SK-N-SH (cell line): Measurements from ENCODE around the gene SMYD3.

ENCODE experiments used
- CTCF ChIP-seq: fragments of 200-600 bp; sonication (generic); IDR thresholded peaks from 2 replicates; pipeline ENCODE4 v1.6.1; 2017; ENCODE audit warnings: antibody characterized with exemption, mild to moderate bottlenecking, moderate library complexity
- RAD21 ChIP-seq: IDR thresholded peaks from 2 replicates; pipeline ENCODE4 v1.6.1; 2012; ENCODE audit warnings: mild to moderate bottlenecking, low read length

DNA sequence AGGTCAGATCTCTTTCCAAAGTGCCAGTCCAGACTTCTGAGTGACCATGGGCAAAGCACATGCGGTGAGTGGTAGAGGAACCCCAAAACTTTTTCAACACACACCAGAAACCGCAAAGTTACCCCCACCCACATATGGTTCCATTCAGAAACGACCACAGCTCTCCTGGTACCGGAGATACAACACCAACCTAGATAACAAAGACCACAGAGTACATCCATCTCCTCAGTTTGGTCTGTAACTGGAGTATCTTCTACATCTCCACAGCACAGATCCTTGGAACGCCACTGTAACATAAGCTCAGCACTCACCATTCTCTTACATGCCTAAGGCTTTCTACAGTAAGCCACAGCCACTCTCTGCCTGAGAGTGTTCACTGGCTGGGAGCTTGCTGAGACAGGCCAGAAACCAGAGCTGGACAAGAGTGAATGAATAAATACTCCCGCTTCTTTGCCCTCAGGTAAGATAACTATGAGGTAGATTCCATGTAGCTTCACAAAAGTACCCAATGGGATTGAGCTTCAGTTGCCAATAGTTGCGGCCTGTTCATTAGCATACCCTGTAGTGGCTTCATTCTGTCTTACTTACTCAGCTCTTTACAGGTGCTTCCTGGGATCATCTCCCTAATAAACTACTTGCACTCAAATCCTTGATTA lies 81.8 kb downstream of the SMYD3 start:
- TF ChIP-seq CTCF (no peak), RAD21 (no peak)
